HG02763 (cell line): ENCODE results near the gene LIPF.
"Not testable (repeated sequence)": the region's sequence is repeated elsewhere in the genome, so short reads cannot be mapped to it uniquely, and the experiment has no call there.

Source experiments
- ATAC-seq: cut with Tn5 transposase; IDR thresholded peaks from one replicate; pipeline ENCODE4 v1.9.1; 2021; ENCODE audit warnings: mild to moderate bottlenecking, moderate library complexity; ENCODE audit not compliant: unreplicated experiment

The LIPF gene

GRCh38 chr10:88664142-88664541 is at the start of gene LIPF:
Gene LIPF, plus strand, starts transcription at chr10:88664442. Its CDS starts 2,856 bp downstream, at chr10:88667298.
- no peak for ATAC-seq

- no peak for ATAC-seq
These were observed 47.8 kb upstream of the LIPF start for GRCh38 chr10:88616250-88616977.

- ATAC-seq, result no peak
These were observed 46.4 kb upstream of the LIPF start for GRCh38 chr10:88617772-88618300.

GRCh38 chr10:88618496-88618895 is 45.7 kb upstream of the LIPF start:
- ATAC-seq, result no peak

GRCh38 chr10:88620441-88620840 is 43.8 kb upstream of the LIPF start:
- ATAC-seq, result no peak

- ATAC-seq, result no peak
These were observed 40.4 kb upstream of the LIPF start for GRCh38 chr10:88623835-88624234.

GRCh38 chr10:88624840-88625239 is 39.4 kb upstream of the LIPF start:
- no peak for ATAC-seq

- ATAC-seq, result no peak
These were observed 24.1 kb upstream of the LIPF start for GRCh38 chr10:88640186-88640585.

- ATAC-seq, result no peak
These were observed 22.0 kb upstream of the LIPF start for GRCh38 chr10:88642209-88642608.

- no peak for ATAC-seq
These were observed 21.3 kb upstream of the LIPF start for GRCh38 chr10:88642963-88643362.

- ATAC-seq, result no peak
These were observed 17.1 kb upstream of the LIPF start for GRCh38 chr10:88647061-88647615.

- no peak for ATAC-seq
These were observed 13.1 kb upstream of the LIPF start for GRCh38 chr10:88651101-88651551.

- ATAC-seq, result no peak
These were observed 11.6 kb upstream of the LIPF start for GRCh38 chr10:88652616-88653015.

GRCh38 chr10:88657901-88658300 is 6.3 kb upstream of the LIPF start:
- ATAC-seq, result no peak

- no peak for ATAC-seq
These were observed 4.3 kb upstream of the LIPF start for GRCh38 chr10:88659725-88660597.

- no peak for ATAC-seq
These were observed 3.7 kb upstream of the LIPF start for GRCh38 chr10:88660598-88660884.

- no peak for ATAC-seq
These were observed 3.2 kb upstream of the LIPF start for GRCh38 chr10:88661018-88661417.

GRCh38 chr10:88661577-88661976 is 2.7 kb upstream of the LIPF start:
- no peak for ATAC-seq

- not testable (repeated sequence) for ATAC-seq
These were observed 1.1 kb upstream of the LIPF start for GRCh38 chr10:88663153-88663552.

- ATAC-seq, result no peak
These were observed 4.2 kb downstream of the LIPF start for GRCh38 chr10:88668465-88668864.

GRCh38 chr10:88670497-88670896 is 6.3 kb downstream of the LIPF start:
- peak; percentile 53 for ATAC-seq

- ATAC-seq, result no peak
These were observed 7.8 kb downstream of the LIPF start for GRCh38 chr10:88672041-88672440.
